Thyroid gland (tissue), 4 donors: ENCODE results near the gene PBX2.

Source experiments
- POLR2A ChIP-seq, 2 donors: fragments of 450-650 bp; IDR thresholded peaks; one replicate each; pipeline ENCODE4 v1.6.1; 2017; ENCODE audit warnings: antibody characterized with exemption in 2 of 2, mild to moderate bottlenecking in 2 of 2, moderate library complexity in 1 of 2
- TF ChIP-seq, protein P1 (sequence below), 6 experiments: fragments of 200-600 bp in 3 of 6; fragments of 450-650 bp in 3 of 6; sonication (generic) in 3 of 6; IDR thresholded peaks; one replicate each; pipeline ENCODE4 v1.5.1; 2016 to 2019; ENCODE audit warnings: antibody characterized with exemption in 6 of 6, mild to moderate bottlenecking in 2 of 6, inconsistent platforms in 1 of 6, moderate library complexity in 1 of 6

DNA sequence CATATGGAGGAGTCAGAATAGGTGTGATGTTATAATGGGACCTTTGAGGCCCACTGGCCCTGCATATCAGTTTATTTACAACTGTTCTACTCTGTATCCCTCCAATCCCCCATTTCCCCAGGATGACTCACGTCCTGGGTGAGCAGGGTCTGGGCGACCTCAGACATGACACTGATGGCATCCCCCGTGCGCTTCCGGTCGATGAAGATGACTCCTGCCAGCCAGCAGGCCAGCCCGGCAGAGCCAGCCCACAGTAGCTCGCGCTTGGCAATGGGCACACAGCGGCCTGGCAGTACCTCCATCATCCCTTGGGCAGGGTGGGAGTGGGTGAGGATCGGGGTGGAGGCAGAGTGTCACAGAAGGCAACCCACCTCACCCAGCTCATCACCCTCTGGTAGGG lies 19.7 kb downstream of the PBX2 start:
- TF ChIP-seq, protein P1, sequence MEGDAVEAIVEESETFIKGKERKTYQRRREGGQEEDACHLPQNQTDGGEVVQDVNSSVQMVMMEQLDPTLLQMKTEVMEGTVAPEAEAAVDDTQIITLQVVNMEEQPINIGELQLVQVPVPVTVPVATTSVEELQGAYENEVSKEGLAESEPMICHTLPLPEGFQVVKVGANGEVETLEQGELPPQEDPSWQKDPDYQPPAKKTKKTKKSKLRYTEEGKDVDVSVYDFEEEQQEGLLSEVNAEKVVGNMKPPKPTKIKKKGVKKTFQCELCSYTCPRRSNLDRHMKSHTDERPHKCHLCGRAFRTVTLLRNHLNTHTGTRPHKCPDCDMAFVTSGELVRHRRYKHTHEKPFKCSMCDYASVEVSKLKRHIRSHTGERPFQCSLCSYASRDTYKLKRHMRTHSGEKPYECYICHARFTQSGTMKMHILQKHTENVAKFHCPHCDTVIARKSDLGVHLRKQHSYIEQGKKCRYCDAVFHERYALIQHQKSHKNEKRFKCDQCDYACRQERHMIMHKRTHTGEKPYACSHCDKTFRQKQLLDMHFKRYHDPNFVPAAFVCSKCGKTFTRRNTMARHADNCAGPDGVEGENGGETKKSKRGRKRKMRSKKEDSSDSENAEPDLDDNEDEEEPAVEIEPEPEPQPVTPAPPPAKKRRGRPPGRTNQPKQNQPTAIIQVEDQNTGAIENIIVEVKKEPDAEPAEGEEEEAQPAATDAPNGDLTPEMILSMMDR (IDR thresholded peaks at IDR 0.05) = no peak
- TF ChIP-seq POLR2A (IDR thresholded peaks at IDR 0.05) = no peak
